MCF 10A (cell line): ENCODE data around the gene NUBP2. TPM values are rescaled to one million over a fixed set of nuclear protein-coding genes. Genes with fewer than 3 reads are reported as not detected.

Source experiments
- BruUV-seq: library from RNA; stranded (reverse); fragments of 400-500 nt; replicated peaks from 2 replicates; lab custom pipeline; 2021; lab: Mats Ljungman, UMichigan
- CTCF ChIA-PET: fragments of 300-600 bp; sonication (Branson Sonifier 250); formaldehyde crosslinking; extraction: SDS; loops from one replicate; lab custom pipeline; 2021; ENCODE audit warnings: antibody characterized with exemption, inconsistent platforms; lab: Yijun Ruan, JAX
- POLR2A ChIA-PET: fragments of 300-600, 350-650 bp; sonication (Branson Sonifier 250); formaldehyde crosslinking; extraction: SDS; loops from one replicate; lab custom pipeline; 2020; ENCODE audit warnings: antibody characterized with exemption, inconsistent platforms; lab: Yijun Ruan, JAX
- DNase-seq: peaks from one replicate; pipeline ENCODE4 v3.0.0-alpha.2; 2018; ENCODE audit not compliant: unreplicated experiment
- H3K27ac Mint-ChIP-seq: one replicate; pipeline ENCODE4 v1.8.0; 2022; ENCODE audit warnings: mild to moderate bottlenecking, low read depth, mixed read lengths; ENCODE audit not compliant: unreplicated experiment
- H3K27me3 Mint-ChIP-seq: one replicate; pipeline ENCODE4 v1.8.0; 2022; ENCODE audit warnings: mixed read lengths; ENCODE audit not compliant: insufficient read depth, unreplicated experiment
- H3K36me3 Mint-ChIP-seq: one replicate; pipeline ENCODE4 v1.8.0; 2022; ENCODE audit warnings: mild to moderate bottlenecking, moderate library complexity, mixed read lengths; ENCODE audit not compliant: insufficient read depth, unreplicated experiment
- H3K4me1 Mint-ChIP-seq: one replicate; pipeline ENCODE4 v1.8.0; 2022; ENCODE audit warnings: mixed read lengths; ENCODE audit not compliant: insufficient read depth, unreplicated experiment
- H3K4me3 Mint-ChIP-seq: one replicate; pipeline ENCODE4 v1.8.0; 2022; ENCODE audit warnings: mild to moderate bottlenecking, moderate library complexity, mixed read lengths; ENCODE audit not compliant: unreplicated experiment
- H3K9me3 Mint-ChIP-seq: one replicate; pipeline ENCODE4 v1.8.0; 2022; ENCODE audit warnings: mixed read lengths; ENCODE audit not compliant: unreplicated experiment
- CTCF ChIP-seq: fragments of 200-600 bp; IDR thresholded peaks from one replicate; pipeline ENCODE4 v1.8.0; 2022; ENCODE audit warnings: antibody characterized with exemption, mild to moderate bottlenecking; ENCODE audit not compliant: unreplicated experiment
- intact Hi-C: fragments of 100-400 bp; cut with micrococcal nuclease; formaldehyde crosslinking; loops from 2 replicates; pipeline ENCODE4 v1.14.1; 2022
- total RNA-seq: library from RNA; stranded (reverse); gene quantifications from 2 replicates; pipeline ENCODE4 v1.2.3, GENCODE V29; 2022

The NUBP2 gene
- total RNA-seq, 1 experiment from 2014 or later, result 71.3 TPM

- no peak overlapping the region for H3K4me3 Mint-ChIP-seq
- H3K36me3 Mint-ChIP-seq, result peaks cover 25% of the 10 kb centered on the region
- ChIA-PET POLR2A (interaction anchor here (0.6 kb wide), 1 partner anchor 76 kb away, joined by 3 read pairs; no protein-coding TSS in a partner anchor), CTCF (interaction anchor here (0.6 kb wide), 1 partner anchor 436 kb away, joined by 3 read pairs; no protein-coding TSS in a partner anchor)
- no peak for DNase-seq
- no TSS peak for BruUV-seq
- H3K9me3 Mint-ChIP-seq, result no peaks in the 10 kb centered on the region
- no peak for TF ChIP-seq CTCF
- intact Hi-C loops, result no loop called here
- peaks cover 5% of the 10 kb centered on the region for H3K4me1 Mint-ChIP-seq
- no peak overlapping the region for H3K27ac Mint-ChIP-seq
- H3K27me3 Mint-ChIP-seq, result no peaks in the 10 kb centered on the region
These were observed 3.7 kb downstream of the NUBP2 start for GRCh38 chr16:1786242-1787055.

GRCh38 chr16:1787056-1787321 lies 4.2 kb downstream of the NUBP2 start:
- intact Hi-C loops, result no loop called here
- Mint-ChIP-seq H3K9me3 (no peaks in the 10 kb centered on the region), H3K36me3 (peaks cover 23% of the 10 kb centered on the region), H3K4me1 (peaks cover 5% of the 10 kb centered on the region), H3K4me3 (no peak overlapping the region), H3K27ac (no peak overlapping the region), H3K27me3 (no peaks in the 10 kb centered on the region)
- ChIA-PET CTCF (no interaction called here), POLR2A (no interaction called here)
- no peak for TF ChIP-seq CTCF
- DNase-seq, result no peak
- no TSS peak for BruUV-seq

GRCh38 chr16:1787322-1788094 lies 4.7 kb downstream of the NUBP2 start:
- no peak for DNase-seq
- Mint-ChIP-seq H3K36me3 (peaks cover 18% of the 10 kb centered on the region), H3K4me1 (peaks cover 5% of the 10 kb centered on the region), H3K27me3 (no peaks in the 10 kb centered on the region), H3K9me3 (no peaks in the 10 kb centered on the region), H3K27ac (no peak overlapping the region), H3K4me3 (no peak overlapping the region)
- ChIA-PET POLR2A (no interaction called here), CTCF (no interaction called here)
- no TSS peak for BruUV-seq
- no peak for TF ChIP-seq CTCF
- intact Hi-C loops, result no loop called here

- CTCF ChIA-PET, result no interaction called here
- intact Hi-C loops, result no loop called here
These were observed 5.4 kb downstream of the NUBP2 start for GRCh38 chr16:1788095-1788707.

More at GRCh38 chr16:1788095-1788707, 5.4 kb downstream of the NUBP2 start:
- no TSS peak for BruUV-seq
- no peaks in the 10 kb centered on the region for H3K27me3 Mint-ChIP-seq
- no peaks in the 10 kb centered on the region for H3K9me3 Mint-ChIP-seq
- no peak for DNase-seq
- no peak for TF ChIP-seq CTCF
- POLR2A ChIA-PET, result no interaction called here
- H3K36me3 Mint-ChIP-seq, result peaks cover 12% of the 10 kb centered on the region
- no peak overlapping the region for H3K4me3 Mint-ChIP-seq
- H3K27ac Mint-ChIP-seq, result no peak overlapping the region
- peaks cover 5% of the 10 kb centered on the region for H3K4me1 Mint-ChIP-seq
